HepG2 (cell line): ENCODE data around the gene ACO1. TPM values are rescaled to one million over a fixed set of nuclear protein-coding genes. Genes with fewer than 3 reads are reported as not detected.

ENCODE experiments used
- EEA1 ChIP-seq: sonication (generic); formaldehyde crosslinking; IDR thresholded peaks from 2 replicates; pipeline ENCODE4 v1.5.1; 2020; ENCODE audit warnings: mild to moderate bottlenecking, missing genetic modification reagents, borderline replicate concordance
- FOXA1 ChIP-seq, 2 experiments: fragments of 450-650 bp in 1 of 2; sonication (generic) in 1 of 2; formaldehyde crosslinking in 1 of 2; IDR thresholded peaks; 2 replicates each; pipeline versions ENCODE4 v1.4.0 to v1.6.1; 2016 to 2020; ENCODE audit warnings: missing genetic modification reagents in 1 of 2
- GATAD2A ChIP-seq: IDR thresholded peaks from 2 replicates; pipeline ENCODE4 v1.6.1; 2016
- HNF4A ChIP-seq: sonication (generic); formaldehyde crosslinking; IDR thresholded peaks from 2 replicates; pipeline ENCODE4 v1.4.0; 2020; ENCODE audit warnings: missing genetic modification reagents
- HNF4G ChIP-seq, 2 experiments: sonication (generic) in 1 of 2; formaldehyde crosslinking in 1 of 2; IDR thresholded peaks; 2 replicates each; pipeline versions ENCODE4 v1.4.0 to v1.6.1; 2011 to 2020; ENCODE audit warnings: borderline replicate concordance in 2 of 2, low read depth in 2 of 2, mild to moderate bottlenecking in 2 of 2, low read length in 1 of 2, missing genetic modification reagents in 1 of 2, moderate library complexity in 1 of 2
- MAFK ChIP-seq, 2 experiments: IDR thresholded peaks in 1 of 2; conservative IDR thresholded peaks in 1 of 2; 2 replicates each; pipeline ENCODE4 v1.6.1; 2011; ENCODE audit warnings: improper control_type of control experiment in 2 of 2, low read length in 2 of 2
- NFE2L2 ChIP-seq: fragments of 150-350 bp; IDR thresholded peaks from 2 replicates; pipeline ENCODE4 v1.6.1; 2014; ENCODE audit warnings: low read length
- NR2C2 ChIP-seq: sonication (generic); formaldehyde crosslinking; IDR thresholded peaks from 2 replicates; pipeline ENCODE4 v1.4.0; 2020; ENCODE audit warnings: missing genetic modification reagents, mild to moderate bottlenecking, moderate library complexity, borderline replicate concordance
- NR2F1 ChIP-seq, 2 experiments: fragments of 450-650 bp in 1 of 2; formaldehyde crosslinking in 1 of 2; IDR thresholded peaks; 2 replicates each; pipeline versions ENCODE4 v1.5.0 to v1.6.1; 2016 to 2020; ENCODE audit warnings: mild to moderate bottlenecking in 1 of 2, missing compliant biosample characterization in 1 of 2, missing genetic modification reagents in 1 of 2, moderate library complexity in 1 of 2
- SAP130 ChIP-seq: IDR thresholded peaks from 2 replicates; pipeline ENCODE4 v1.6.1; 2016; ENCODE audit warnings: low read depth
- SIX4 ChIP-seq: sonication (generic); formaldehyde crosslinking; IDR thresholded peaks from 2 replicates; pipeline ENCODE4 v1.4.0; 2020; ENCODE audit warnings: missing genetic modification reagents
- U2AF2 ChIP-seq: fragments of 200-400 bp; formaldehyde crosslinking; IDR thresholded peaks from 2 replicates; pipeline ENCODE4 v1.6.1; 2017; ENCODE audit warnings: low read depth, mild to moderate bottlenecking, low read length
- ZNF230 ChIP-seq: sonication (generic); formaldehyde crosslinking; IDR thresholded peaks from 2 replicates; pipeline ENCODE4 v1.4.0; 2020; ENCODE audit warnings: mild to moderate bottlenecking, missing genetic modification reagents
- ZNF432 ChIP-seq: sonication (generic); formaldehyde crosslinking; IDR thresholded peaks from 2 replicates; pipeline ENCODE4 v1.5.0; 2020; ENCODE audit warnings: missing genetic modification reagents, mild to moderate bottlenecking, borderline replicate concordance
- ZNF558 ChIP-seq: sonication (generic); formaldehyde crosslinking; IDR thresholded peaks from 2 replicates; pipeline ENCODE4 v1.9.0; 2022; ENCODE audit warnings: mild to moderate bottlenecking, missing genetic modification reagents, borderline replicate concordance
- ZNF644 ChIP-seq: IDR thresholded peaks from 2 replicates; pipeline ENCODE4 v1.6.1; 2016; ENCODE audit warnings: low read depth
- ZNF747 ChIP-seq: sonication (generic); formaldehyde crosslinking; IDR thresholded peaks from 2 replicates; pipeline ENCODE4 v1.8.1; 2023; ENCODE audit warnings: missing genetic modification reagents, mild to moderate bottlenecking, borderline replicate concordance
- ZNF784 ChIP-seq: sonication (generic); formaldehyde crosslinking; IDR thresholded peaks from 2 replicates; pipeline ENCODE4 v1.5.1; 2020; ENCODE audit warnings: missing genetic modification reagents, mild to moderate bottlenecking, borderline replicate concordance
- ZSCAN30 ChIP-seq: sonication (generic); formaldehyde crosslinking; IDR thresholded peaks from 2 replicates; pipeline ENCODE4 v1.5.0; 2020; ENCODE audit warnings: mild to moderate bottlenecking, missing genetic modification reagents
- polyA plus RNA-seq, 8 experiments: library from polyadenylated mRNA; depleted of rRNA in 3 of 8; stranded (reverse) in 7 of 8; unstranded in 1 of 8; fragments of >200 nt; fragmentation: Illumina TruSeq in 4 of 8; extraction: Trizol in 4 of 8; gene quantifications; 2 replicates each; pipeline versions ENCODE4 v1.2.1 to v1.2.3, GENCODE V29; 2011 to 2016; ENCODE audit warnings: low read depth in 4 of 8, missing spikeins in 1 of 8, mixed read lengths in 1 of 8; ENCODE audit not compliant: insufficient read depth in 1 of 8
- total RNA-seq, 5 experiments: library from RNA; depleted of rRNA; stranded (reverse); fragments of >200 nt; fragmentation: Illumina TruSeq; extraction: Trizol; gene quantifications; 2 replicates each; pipeline ENCODE4 v1.2.3, GENCODE V29; 2016; ENCODE audit warnings: low read depth in 1 of 5
- TF ChIP-seq, protein P1 (sequence below): sonication (generic); formaldehyde crosslinking; conservative IDR thresholded peaks from 2 replicates; pipeline ENCODE4 v1.4.0; 2020; ENCODE audit warnings: missing genetic modification reagents
- TF ChIP-seq, protein P2 (sequence below): sonication (generic); formaldehyde crosslinking; IDR thresholded peaks from 2 replicates; pipeline ENCODE4 v1.5.1; 2020; ENCODE audit warnings: mild to moderate bottlenecking, moderate library complexity, missing genetic modification reagents
- TF ChIP-seq, protein P3 (sequence below): sonication (generic); formaldehyde crosslinking; IDR thresholded peaks from 2 replicates; pipeline ENCODE4 v1.5.1; 2020; ENCODE audit warnings: missing genetic modification reagents, mild to moderate bottlenecking, borderline replicate concordance

Gene ACO1
- total and polyA plus RNA-seq, 2 of the 13 experiments (the other 11 are each of a cell fraction or from before 2014, with no cell fraction given): 20.1 to 48.2 TPM

DNA sequence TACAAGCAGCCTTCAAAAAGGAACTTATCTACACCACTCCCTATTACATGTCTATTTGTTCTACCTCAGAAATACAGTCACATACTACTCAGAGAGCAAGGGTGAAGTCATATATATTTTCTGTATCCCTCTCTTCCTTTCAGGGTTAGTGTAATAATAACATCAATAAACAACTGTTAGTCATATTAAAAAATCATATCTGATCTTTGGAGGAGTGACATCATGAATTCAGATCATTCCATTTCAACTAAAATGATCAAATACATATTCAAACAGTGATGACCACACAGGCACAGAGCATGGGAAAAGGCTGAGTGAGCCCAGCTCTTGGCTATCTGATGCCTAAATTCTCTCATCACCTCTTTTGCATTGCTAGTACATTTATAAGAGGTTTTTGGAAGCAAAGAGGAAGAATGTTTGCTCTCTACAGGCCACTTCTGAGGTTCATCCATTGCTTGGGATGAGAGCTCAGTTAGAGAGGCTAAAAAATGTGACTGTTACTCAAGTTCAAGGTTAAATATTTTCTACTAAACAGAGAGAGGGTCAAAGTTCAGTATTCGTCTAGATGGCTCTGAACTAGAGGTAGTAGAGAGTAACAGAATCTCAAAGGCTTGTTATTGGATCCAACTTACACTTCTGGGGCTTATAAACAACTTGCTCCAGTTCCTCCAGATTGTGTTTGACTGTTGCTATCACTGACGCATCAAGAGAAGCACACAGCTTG, 102.6 kb downstream of the ACO1 start (continued):
- no peak for TF ChIP-seq ZNF747 (CRISPR knock-in tag)
- TF ChIP-seq FOXA1 (IDR thresholded peaks at IDR 0.05): no peak
- TF ChIP-seq FOXA1 (CRISPR knock-in tag; IDR thresholded peaks at IDR 0.05): no peak
- no peak for TF ChIP-seq MAFK (conservative IDR thresholded peaks at IDR 0.05 in 1 of 2, IDR thresholded peaks at IDR 0.05 in 1 of 2; ENCODE audit: low read length in 2 of 2)
- peak; percentile 73 for TF ChIP-seq HNF4A (CRISPR knock-in tag)
- TF ChIP-seq NR2C2: 0 out of 2 replicates have a peak, but pooled peaks have one; percentile 24
- TF ChIP-seq, protein P1, sequence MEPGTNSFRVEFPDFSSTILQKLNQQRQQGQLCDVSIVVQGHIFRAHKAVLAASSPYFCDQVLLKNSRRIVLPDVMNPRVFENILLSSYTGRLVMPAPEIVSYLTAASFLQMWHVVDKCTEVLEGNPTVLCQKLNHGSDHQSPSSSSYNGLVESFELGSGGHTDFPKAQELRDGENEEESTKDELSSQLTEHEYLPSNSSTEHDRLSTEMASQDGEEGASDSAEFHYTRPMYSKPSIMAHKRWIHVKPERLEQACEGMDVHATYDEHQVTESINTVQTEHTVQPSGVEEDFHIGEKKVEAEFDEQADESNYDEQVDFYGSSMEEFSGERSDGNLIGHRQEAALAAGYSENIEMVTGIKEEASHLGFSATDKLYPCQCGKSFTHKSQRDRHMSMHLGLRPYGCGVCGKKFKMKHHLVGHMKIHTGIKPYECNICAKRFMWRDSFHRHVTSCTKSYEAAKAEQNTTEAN (CRISPR knock-in tag): no peak
- TF ChIP-seq ZNF644: peak; percentile 50; the same call in 1 of the 2 replicates
- TF ChIP-seq SAP130: peak; percentile 39
- no peak for TF ChIP-seq ZNF432 (CRISPR knock-in tag)
- peak in 1 of 2 experiments; percentile 55; a peak in 1 of 4 replicates for TF ChIP-seq NR2F1 (CRISPR knock-in tag; IDR thresholded peaks at IDR 0.05)
- no peak for TF ChIP-seq NFE2L2
- TF ChIP-seq EEA1 (CRISPR knock-in tag): no peak
- TF ChIP-seq SIX4: no peak
- peak; percentile 56; the same call in 1 of the 2 replicates for TF ChIP-seq HNF4G (IDR thresholded peaks at IDR 0.05; ENCODE audit: borderline replicate concordance, low read depth, low read length)
- no peak for TF ChIP-seq HNF4G (CRISPR knock-in tag; IDR thresholded peaks at IDR 0.05; ENCODE audit: borderline replicate concordance, low read depth)
- no peak for TF ChIP-seq ZSCAN30 (CRISPR knock-in tag)
- no peak for TF ChIP-seq ZNF558 (CRISPR knock-in tag)
- TF ChIP-seq, protein P2, sequence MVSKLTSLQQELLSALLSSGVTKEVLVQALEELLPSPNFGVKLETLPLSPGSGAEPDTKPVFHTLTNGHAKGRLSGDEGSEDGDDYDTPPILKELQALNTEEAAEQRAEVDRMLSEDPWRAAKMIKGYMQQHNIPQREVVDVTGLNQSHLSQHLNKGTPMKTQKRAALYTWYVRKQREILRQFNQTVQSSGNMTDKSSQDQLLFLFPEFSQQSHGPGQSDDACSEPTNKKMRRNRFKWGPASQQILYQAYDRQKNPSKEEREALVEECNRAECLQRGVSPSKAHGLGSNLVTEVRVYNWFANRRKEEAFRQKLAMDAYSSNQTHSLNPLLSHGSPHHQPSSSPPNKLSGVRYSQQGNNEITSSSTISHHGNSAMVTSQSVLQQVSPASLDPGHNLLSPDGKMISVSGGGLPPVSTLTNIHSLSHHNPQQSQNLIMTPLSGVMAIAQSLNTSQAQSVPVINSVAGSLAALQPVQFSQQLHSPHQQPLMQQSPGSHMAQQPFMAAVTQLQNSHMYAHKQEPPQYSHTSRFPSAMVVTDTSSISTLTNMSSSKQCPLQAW (CRISPR knock-in tag): no peak
- no peak for TF ChIP-seq ZNF230 (CRISPR knock-in tag)
- 0 out of 2 replicates have a peak, but pooled peaks have one; percentile 22 for TF ChIP-seq GATAD2A (CRISPR knock-in tag)
- no peak for TF ChIP-seq ZNF784 (CRISPR knock-in tag)
- TF ChIP-seq, protein P3, sequence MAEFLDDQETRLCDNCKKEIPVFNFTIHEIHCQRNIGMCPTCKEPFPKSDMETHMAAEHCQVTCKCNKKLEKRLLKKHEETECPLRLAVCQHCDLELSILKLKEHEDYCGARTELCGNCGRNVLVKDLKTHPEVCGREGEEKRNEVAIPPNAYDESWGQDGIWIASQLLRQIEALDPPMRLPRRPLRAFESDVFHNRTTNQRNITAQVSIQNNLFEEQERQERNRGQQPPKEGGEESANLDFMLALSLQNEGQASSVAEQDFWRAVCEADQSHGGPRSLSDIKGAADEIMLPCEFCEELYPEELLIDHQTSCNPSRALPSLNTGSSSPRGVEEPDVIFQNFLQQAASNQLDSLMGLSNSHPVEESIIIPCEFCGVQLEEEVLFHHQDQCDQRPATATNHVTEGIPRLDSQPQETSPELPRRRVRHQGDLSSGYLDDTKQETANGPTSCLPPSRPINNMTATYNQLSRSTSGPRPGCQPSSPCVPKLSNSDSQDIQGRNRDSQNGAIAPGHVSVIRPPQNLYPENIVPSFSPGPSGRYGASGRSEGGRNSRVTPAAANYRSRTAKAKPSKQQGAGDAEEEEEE (CRISPR knock-in tag): no peak
- TF ChIP-seq U2AF2: no peak
